MM.1S (cell line): ENCODE results near the gene GTF3C5.

Experiments
- EZH2 ChIP-seq: fragments of 300-600 bp; sonication (generic); optimal IDR thresholded peaks from 2 replicates; pipeline ENCODE3; 2017; ENCODE audit warnings: low read depth, mild to moderate bottlenecking, antibody characterized with exemption, low read length, mixed read lengths
- EZH2phosphoT487 ChIP-seq: fragments of 300-600 bp; sonication (generic); IDR thresholded peaks from 2 replicates; pipeline ENCODE4 v1.6.1; 2018; ENCODE audit warnings: antibody characterized with exemption, low read length
- TF ChIP-seq, protein P1 (sequence below): fragments of 300-600 bp; sonication (generic); IDR thresholded peaks from 2 replicates; pipeline ENCODE4 v1.5.1; 2016; ENCODE audit warnings: antibody characterized with exemption, low read length, mixed read lengths

DNA sequence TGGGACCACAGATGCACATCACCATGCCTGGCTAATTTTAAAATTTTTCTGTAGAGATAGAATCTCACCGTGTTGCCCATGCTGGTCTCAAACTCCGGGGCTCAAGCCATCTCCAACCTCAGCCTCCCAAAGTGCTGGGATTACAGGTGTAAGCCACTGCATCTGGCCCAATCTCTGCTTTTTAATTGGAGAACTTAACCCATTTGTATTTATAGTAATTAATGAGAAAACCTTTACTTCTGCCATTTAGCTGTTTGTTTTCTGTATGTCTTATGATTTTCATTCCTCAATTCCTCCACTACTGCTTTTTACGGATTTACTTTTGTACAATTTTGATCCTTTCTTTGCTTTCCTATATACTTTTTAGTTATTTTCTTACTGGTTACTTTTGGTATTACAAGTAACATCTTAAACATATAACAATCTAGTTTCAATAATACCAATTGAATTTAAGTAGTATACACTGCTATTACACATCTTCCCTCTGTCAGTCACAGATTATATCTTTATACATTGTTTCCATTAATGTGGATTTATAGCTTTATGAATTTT lies 64.1 kb downstream of the GTF3C5 start:
- TF ChIP-seq EZH2 (no peak), EZH2phosphoT487 (no peak)
- TF ChIP-seq, protein P1, sequence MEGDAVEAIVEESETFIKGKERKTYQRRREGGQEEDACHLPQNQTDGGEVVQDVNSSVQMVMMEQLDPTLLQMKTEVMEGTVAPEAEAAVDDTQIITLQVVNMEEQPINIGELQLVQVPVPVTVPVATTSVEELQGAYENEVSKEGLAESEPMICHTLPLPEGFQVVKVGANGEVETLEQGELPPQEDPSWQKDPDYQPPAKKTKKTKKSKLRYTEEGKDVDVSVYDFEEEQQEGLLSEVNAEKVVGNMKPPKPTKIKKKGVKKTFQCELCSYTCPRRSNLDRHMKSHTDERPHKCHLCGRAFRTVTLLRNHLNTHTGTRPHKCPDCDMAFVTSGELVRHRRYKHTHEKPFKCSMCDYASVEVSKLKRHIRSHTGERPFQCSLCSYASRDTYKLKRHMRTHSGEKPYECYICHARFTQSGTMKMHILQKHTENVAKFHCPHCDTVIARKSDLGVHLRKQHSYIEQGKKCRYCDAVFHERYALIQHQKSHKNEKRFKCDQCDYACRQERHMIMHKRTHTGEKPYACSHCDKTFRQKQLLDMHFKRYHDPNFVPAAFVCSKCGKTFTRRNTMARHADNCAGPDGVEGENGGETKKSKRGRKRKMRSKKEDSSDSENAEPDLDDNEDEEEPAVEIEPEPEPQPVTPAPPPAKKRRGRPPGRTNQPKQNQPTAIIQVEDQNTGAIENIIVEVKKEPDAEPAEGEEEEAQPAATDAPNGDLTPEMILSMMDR: no peak
